ENCODE measurements around the gene GAPDHS. TPM values are rescaled to one million over a fixed set of nuclear protein-coding genes. Genes with fewer than 3 reads are reported as not detected.

The GAPDHS gene
- total and polyA plus RNA-seq, 2 experiments from 2014 or later: not detected

DNA sequence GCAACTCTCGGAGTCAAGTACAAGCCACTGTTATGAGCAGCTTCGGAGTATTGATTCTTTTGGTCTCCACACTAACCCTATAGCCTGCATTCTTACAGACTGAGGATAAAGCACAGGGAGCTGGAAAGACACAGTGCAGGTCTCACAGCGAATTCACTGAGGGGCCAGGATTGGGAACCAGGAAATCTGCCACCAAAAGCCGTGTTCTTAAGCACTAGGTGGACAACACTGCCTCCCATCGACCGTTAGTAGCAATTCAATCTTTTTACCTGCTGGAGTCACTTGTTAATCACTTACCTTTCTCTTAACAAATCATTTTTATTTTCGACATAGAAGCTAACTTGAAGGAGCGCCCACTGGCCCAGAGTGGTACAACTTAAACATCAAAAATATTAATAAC is 59.0 kb downstream of the GAPDHS start:
- peak; percentile 64 for DNase-seq (ENCODE audit: low spot score)
- H3K9me2 ChIP-seq (replicated peaks; ENCODE audit: insufficient read depth): no peaks in the 10 kb centered on the region
- H3K27me3 ChIP-seq: no peaks in the 10 kb centered on the region
- H3K4me1 ChIP-seq (ENCODE audit: insufficient read depth): no peaks in the 10 kb centered on the region
- no peak overlapping the region for H3K27ac ChIP-seq
- H2AFZ ChIP-seq: no peak overlapping the region
- no peaks in the 10 kb centered on the region for H3K9me3 ChIP-seq (ENCODE audit: low read depth)
- H4K20me1 ChIP-seq (ENCODE audit: insufficient read depth, poor library complexity, severe bottlenecking): no peaks in the 10 kb centered on the region
- 34% methylated on average over 8 of the region's 8 CpGs for WGBS (ENCODE audit: low lambda C conversion rate, missing lambda C conversion rate)
- TF ChIP-seq EZH2phosphoT487 (IDR thresholded peaks at IDR 0.05; ENCODE audit: low read depth, severe bottlenecking, unreplicated experiment): no peak
- TF ChIP-seq, protein P1, sequence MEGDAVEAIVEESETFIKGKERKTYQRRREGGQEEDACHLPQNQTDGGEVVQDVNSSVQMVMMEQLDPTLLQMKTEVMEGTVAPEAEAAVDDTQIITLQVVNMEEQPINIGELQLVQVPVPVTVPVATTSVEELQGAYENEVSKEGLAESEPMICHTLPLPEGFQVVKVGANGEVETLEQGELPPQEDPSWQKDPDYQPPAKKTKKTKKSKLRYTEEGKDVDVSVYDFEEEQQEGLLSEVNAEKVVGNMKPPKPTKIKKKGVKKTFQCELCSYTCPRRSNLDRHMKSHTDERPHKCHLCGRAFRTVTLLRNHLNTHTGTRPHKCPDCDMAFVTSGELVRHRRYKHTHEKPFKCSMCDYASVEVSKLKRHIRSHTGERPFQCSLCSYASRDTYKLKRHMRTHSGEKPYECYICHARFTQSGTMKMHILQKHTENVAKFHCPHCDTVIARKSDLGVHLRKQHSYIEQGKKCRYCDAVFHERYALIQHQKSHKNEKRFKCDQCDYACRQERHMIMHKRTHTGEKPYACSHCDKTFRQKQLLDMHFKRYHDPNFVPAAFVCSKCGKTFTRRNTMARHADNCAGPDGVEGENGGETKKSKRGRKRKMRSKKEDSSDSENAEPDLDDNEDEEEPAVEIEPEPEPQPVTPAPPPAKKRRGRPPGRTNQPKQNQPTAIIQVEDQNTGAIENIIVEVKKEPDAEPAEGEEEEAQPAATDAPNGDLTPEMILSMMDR (IDR thresholded peaks at IDR 0.05; ENCODE audit: poor library complexity): peak; percentile 67
- H3K36me3 ChIP-seq (replicated peaks; ENCODE audit: insufficient read depth, low read depth): no peaks in the 10 kb centered on the region
- no peak overlapping the region for H3K4me3 ChIP-seq
- H3K4me2 ChIP-seq: no peak overlapping the region
- H3K79me2 ChIP-seq: no peaks in the 10 kb centered on the region

Other genes starting within 250 kb of the GAPDHS start
- 2.8 TPM in 1 of 2 replicates, not detected in the other for gene MAG, start 241.3 kb upstream of the GAPDHS start, total RNA-seq
- gene MAG, start 241.3 kb upstream of the GAPDHS start, polyA plus RNA-seq: 0.47 and 0.81 TPM in 2 replicates
- 1.6 and 3.5 TPM in 2 replicates for gene CD22, start 204.3 kb upstream of the GAPDHS start, total RNA-seq
- gene CD22, start 204.3 kb upstream of the GAPDHS start, polyA plus RNA-seq: 1.9 TPM in 1 of 2 replicates, not detected in the other
- gene FFAR1, start 185.6 kb upstream of the GAPDHS start, total RNA-seq: not detected in 2 replicates
- gene FFAR1, start 185.6 kb upstream of the GAPDHS start, polyA plus RNA-seq: not detected in 2 replicates
- gene FFAR3, start 175.0 kb upstream of the GAPDHS start, total RNA-seq: 0.80 and 1.6 TPM in 2 replicates
- gene FFAR3, start 175.0 kb upstream of the GAPDHS start, polyA plus RNA-seq: 2.4 TPM in 1 of 2 replicates, not detected in the other
- gene GPR42, start 162.4 kb upstream of the GAPDHS start, total RNA-seq: not detected in 2 replicates
- 0.17 TPM in 1 of 2 replicates, not detected in the other for gene GPR42, start 162.4 kb upstream of the GAPDHS start, polyA plus RNA-seq
- gene FFAR2, start 85.2 kb upstream of the GAPDHS start, total RNA-seq: 0.16 and 0.20 TPM in 2 replicates
- 0.64 TPM in 1 of 2 replicates, not detected in the other for gene FFAR2, start 85.2 kb upstream of the GAPDHS start, polyA plus RNA-seq
- 1.6 and 2.7 TPM in 2 replicates for gene KRTDAP, start 43.0 kb upstream of the GAPDHS start, total RNA-seq
- gene KRTDAP, start 43.0 kb upstream of the GAPDHS start, polyA plus RNA-seq: 0.97 and 1.6 TPM in 2 replicates
- 57.0 and 64.1 TPM in 2 replicates for gene DMKN, start 19.8 kb upstream of the GAPDHS start, total RNA-seq
- 99.5 and 111 TPM in 2 replicates for gene DMKN, start 19.8 kb upstream of the GAPDHS start, polyA plus RNA-seq
- gene SBSN, start 5.1 kb upstream of the GAPDHS start, total RNA-seq: 0.40 TPM in 1 of 2 replicates, not detected in the other
- 0.19 and 0.66 TPM in 2 replicates for gene SBSN, start 5.1 kb upstream of the GAPDHS start, polyA plus RNA-seq
- gene TMEM147, start 12.2 kb downstream of the GAPDHS start, total RNA-seq: 115 and 133 TPM in 2 replicates
- gene TMEM147, start 12.2 kb downstream of the GAPDHS start, polyA plus RNA-seq: 287 and 288 TPM in 2 replicates
- gene ATP4A, start 30.2 kb downstream of the GAPDHS start, total RNA-seq: 5.0 and 6.4 TPM in 2 replicates
- gene ATP4A, start 30.2 kb downstream of the GAPDHS start, polyA plus RNA-seq: 3.5 and 5.1 TPM in 2 replicates
- gene PMIS2, start 52.7 kb downstream of the GAPDHS start, total RNA-seq: not detected in 2 replicates
- gene PMIS2, start 52.7 kb downstream of the GAPDHS start, polyA plus RNA-seq: not detected in 2 replicates
- gene HAUS5, start 79.3 kb downstream of the GAPDHS start, total RNA-seq: 4.9 and 6.3 TPM in 2 replicates
- gene HAUS5, start 79.3 kb downstream of the GAPDHS start, polyA plus RNA-seq: 12.6 and 15.4 TPM in 2 replicates
- gene RBM42, start 95.6 kb downstream of the GAPDHS start, total RNA-seq: 43.3 and 43.6 TPM in 2 replicates
- gene RBM42, start 95.6 kb downstream of the GAPDHS start, polyA plus RNA-seq: 113 and 125 TPM in 2 replicates
- gene ETV2, start 108.3 kb downstream of the GAPDHS start, total RNA-seq: 1.0 and 1.4 TPM in 2 replicates
- 0.79 and 3.5 TPM in 2 replicates for gene ETV2, start 108.3 kb downstream of the GAPDHS start, polyA plus RNA-seq
- gene COX6B1, start 114.9 kb downstream of the GAPDHS start, total RNA-seq: 586 and 603 TPM in 2 replicates
- 635 and 692 TPM in 2 replicates for gene COX6B1, start 114.9 kb downstream of the GAPDHS start, polyA plus RNA-seq
- 3.6 and 7.8 TPM in 2 replicates for gene UPK1A, start 133.1 kb downstream of the GAPDHS start, total RNA-seq
- gene UPK1A, start 133.1 kb downstream of the GAPDHS start, polyA plus RNA-seq: 19.6 and 27.5 TPM in 2 replicates
- gene ZBTB32, start 171.1 kb downstream of the GAPDHS start, total RNA-seq: not detected in 2 replicates
- 0.11 and 0.80 TPM in 2 replicates for gene ZBTB32, start 171.1 kb downstream of the GAPDHS start, polyA plus RNA-seq
- 6.9 and 12.8 TPM in 2 replicates for gene KMT2B, start 184.5 kb downstream of the GAPDHS start, total RNA-seq
- 9.3 and 10.7 TPM in 2 replicates for gene KMT2B, start 184.5 kb downstream of the GAPDHS start, polyA plus RNA-seq
- gene IGFLR1, start 209.0 kb downstream of the GAPDHS start, total RNA-seq: 3.6 and 5.6 TPM in 2 replicates
- gene IGFLR1, start 209.0 kb downstream of the GAPDHS start, polyA plus RNA-seq: 4.5 and 4.6 TPM in 2 replicates
- gene U2AF1L4, start 212.0 kb downstream of the GAPDHS start, total RNA-seq: 11.4 and 27.4 TPM in 2 replicates
- 60.7 and 76.0 TPM in 2 replicates for gene U2AF1L4, start 212.0 kb downstream of the GAPDHS start, polyA plus RNA-seq
- 24.8 and 39.1 TPM in 2 replicates for gene PSENEN, start 212.2 kb downstream of the GAPDHS start, total RNA-seq
- 106 and 127 TPM in 2 replicates for gene PSENEN, start 212.2 kb downstream of the GAPDHS start, polyA plus RNA-seq
- gene LIN37, start 215.1 kb downstream of the GAPDHS start, total RNA-seq: 7.9 and 12.0 TPM in 2 replicates
- gene LIN37, start 215.1 kb downstream of the GAPDHS start, polyA plus RNA-seq: 13.6 and 17.6 TPM in 2 replicates
- 7.1 and 14.2 TPM in 2 replicates for gene HSPB6, start 223.6 kb downstream of the GAPDHS start, total RNA-seq
- gene HSPB6, start 223.6 kb downstream of the GAPDHS start, polyA plus RNA-seq: 235 and 240 TPM in 2 replicates
- gene PROSER3, start 224.7 kb downstream of the GAPDHS start, total RNA-seq: 3.7 and 12.2 TPM in 2 replicates
- 26.5 and 30.7 TPM in 2 replicates for gene PROSER3, start 224.7 kb downstream of the GAPDHS start, polyA plus RNA-seq
- 0.84 and 6.7 TPM in 2 replicates for gene ARHGAP33, start 242.1 kb downstream of the GAPDHS start, total RNA-seq
- gene ARHGAP33, start 242.1 kb downstream of the GAPDHS start, polyA plus RNA-seq: 7.9 and 11.4 TPM in 2 replicates

Measured in hepatocyte (in vitro differentiated cells).